HG03159 (cell line): ENCODE results near the gene LRFN4.

ENCODE experiments used
- ATAC-seq: cut with Tn5 transposase; IDR thresholded peaks from one replicate; pipeline ENCODE4 v1.9.1; 2021; ENCODE audit warnings: mild to moderate bottlenecking, moderate library complexity; ENCODE audit not compliant: unreplicated experiment

LRFN4 gene

DNA sequence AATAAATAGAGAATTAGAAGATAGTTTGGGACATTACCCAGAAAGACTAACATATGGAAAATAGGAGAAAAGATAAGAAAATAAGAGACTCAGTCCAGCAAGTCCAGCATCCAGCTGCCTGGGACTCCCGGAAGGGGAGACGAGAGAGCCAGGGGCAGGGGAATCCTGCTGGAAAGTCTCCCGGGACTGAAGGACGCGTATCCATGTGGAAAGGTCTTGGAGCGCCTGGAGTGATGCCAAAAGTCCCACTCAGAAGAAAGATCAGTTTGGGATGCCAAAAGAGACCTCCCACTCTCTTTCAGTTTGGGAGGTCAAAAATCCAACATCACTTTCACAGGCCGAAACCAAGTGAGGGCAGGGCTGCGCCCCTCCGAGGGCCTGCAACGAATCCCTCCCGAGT, 30.7 kb downstream of the LRFN4 start:
- ATAC-seq, result no peak

DNA sequence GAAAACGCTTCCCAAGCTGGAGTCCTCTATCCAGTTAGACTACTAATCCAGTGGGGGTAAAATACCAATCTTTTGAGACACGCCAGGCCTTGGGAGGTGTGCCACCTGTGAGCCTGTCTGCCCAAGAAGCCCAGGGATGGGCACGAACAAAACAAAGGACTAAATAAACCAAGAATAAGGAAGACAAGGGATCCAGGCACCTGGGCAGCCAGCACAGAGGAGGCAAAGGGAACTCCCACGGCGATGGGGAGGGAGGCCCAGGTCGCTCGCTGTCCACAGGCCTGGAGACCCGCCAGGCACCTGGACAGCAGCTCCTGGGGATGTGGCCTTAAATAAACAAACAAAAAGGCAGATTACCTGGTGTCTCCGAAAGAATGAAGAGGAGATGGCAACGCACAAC, 31.4 kb downstream of the LRFN4 start:
- ATAC-seq, result no peak

DNA sequence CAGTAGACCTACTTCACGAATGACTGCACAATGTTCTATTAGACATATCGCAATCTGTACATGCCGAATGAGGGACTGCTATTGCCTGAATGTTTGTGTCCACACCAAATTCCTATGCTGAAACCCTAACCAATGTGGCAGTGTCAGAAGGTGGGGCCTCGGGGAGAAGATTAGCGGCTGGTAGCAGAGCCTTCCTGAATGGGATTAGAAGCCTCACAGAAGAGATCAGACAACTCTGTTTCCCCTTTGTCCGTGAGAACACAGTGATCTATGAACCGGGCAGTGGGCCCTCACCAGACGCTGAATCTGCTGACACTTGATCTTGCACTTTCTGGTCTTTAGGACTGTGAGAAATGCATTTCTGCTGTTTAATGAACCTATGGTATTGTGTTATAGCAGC, 33.1 kb downstream of the LRFN4 start:
- no peak for ATAC-seq

- peak; percentile 75 for ATAC-seq
Observed at GRCh38 chr11:66891851-66892660, 35.2 kb downstream of the LRFN4 start.

DNA sequence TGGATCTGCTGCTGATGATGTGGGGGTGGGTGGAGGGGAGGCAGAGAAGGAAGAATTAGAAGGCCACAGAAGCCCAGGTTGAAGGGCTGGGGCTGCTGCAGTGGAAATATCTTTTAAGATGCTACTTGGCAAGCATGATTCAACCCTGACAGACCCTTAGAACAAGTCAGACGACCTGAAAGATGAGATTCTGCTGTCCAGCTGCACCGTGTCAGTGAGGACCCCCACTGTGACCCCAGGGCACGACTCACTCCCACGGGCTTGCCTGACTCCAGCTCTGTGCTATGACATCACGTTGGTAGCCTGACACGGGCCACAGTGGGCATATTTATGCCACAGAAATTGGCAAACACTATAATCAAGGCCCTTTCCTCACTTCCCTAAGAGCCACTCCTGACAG, 36.0 kb downstream of the LRFN4 start:
- no peak for ATAC-seq

DNA sequence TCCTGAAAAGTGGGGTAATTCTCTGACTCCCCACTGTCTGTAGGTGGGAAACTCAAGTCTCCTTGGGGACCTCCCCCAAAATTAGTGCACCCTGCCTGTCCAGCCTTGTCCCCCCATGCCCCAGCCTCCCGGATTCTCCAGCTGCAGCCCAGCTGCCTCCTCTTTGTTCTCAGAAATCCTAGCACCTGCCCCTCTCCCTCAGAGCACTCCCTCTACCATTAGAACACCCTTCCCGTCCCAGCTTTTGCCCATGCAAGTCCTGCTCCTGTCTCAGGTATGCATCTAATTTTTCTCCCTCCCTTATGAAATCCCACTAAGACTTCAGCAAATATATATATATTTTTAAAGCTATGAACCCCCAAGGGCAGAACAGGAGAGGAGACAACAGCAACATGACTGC, 37.3 kb downstream of the LRFN4 start:
- no peak for ATAC-seq

- no peak for ATAC-seq
Observed at GRCh38 chr11:66901964-66902390, 45.1 kb downstream of the LRFN4 start.

GRCh38 chr11:66902486-66903177, 45.8 kb downstream of the LRFN4 start:
- no peak for ATAC-seq

DNA sequence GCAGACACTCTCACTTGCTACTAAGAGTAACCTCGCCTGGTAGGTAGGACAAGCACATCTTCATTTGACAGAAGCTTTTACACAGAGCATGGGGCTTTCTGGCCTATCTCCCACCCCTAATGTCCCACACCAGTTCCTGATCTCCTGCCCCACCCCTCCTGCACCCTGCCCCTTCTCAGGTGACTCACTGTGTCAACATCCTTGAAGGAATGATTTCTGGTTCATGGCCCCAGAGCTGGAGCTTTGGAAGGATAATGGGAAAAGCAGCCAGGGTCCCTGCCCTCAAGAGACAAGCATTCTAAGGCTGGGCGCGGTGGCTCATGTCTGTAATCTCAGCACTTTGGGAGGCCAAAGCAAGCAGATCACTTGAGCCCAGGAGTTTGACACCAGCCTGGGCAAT, 47.2 kb downstream of the LRFN4 start:
- ATAC-seq, result no peak

GRCh38 chr11:66904561-66904960, 47.7 kb downstream of the LRFN4 start:
- ATAC-seq, result no peak

GRCh38 chr11:66904981-66905521, 48.2 kb downstream of the LRFN4 start:
- no peak for ATAC-seq

DNA sequence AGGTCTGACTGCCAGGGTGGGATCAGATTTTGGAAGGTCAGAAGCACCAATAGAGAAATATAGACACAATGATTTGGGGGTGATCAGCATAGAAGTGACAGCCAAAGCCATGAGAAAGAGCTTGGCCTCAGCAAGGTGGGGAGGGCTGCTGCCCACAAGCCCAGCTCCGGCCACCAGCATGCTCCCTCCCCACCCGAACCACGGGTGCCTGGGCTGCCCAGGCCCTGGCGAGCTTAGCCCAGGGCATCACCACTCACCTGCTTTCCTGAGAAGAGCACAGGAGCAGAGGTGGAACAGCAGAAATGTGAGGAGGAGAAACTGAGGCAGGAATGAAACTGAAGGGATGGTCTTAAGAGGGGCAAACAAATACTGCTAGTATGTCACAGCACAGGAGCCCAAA, 48.8 kb downstream of the LRFN4 start:
- no peak for ATAC-seq

DNA sequence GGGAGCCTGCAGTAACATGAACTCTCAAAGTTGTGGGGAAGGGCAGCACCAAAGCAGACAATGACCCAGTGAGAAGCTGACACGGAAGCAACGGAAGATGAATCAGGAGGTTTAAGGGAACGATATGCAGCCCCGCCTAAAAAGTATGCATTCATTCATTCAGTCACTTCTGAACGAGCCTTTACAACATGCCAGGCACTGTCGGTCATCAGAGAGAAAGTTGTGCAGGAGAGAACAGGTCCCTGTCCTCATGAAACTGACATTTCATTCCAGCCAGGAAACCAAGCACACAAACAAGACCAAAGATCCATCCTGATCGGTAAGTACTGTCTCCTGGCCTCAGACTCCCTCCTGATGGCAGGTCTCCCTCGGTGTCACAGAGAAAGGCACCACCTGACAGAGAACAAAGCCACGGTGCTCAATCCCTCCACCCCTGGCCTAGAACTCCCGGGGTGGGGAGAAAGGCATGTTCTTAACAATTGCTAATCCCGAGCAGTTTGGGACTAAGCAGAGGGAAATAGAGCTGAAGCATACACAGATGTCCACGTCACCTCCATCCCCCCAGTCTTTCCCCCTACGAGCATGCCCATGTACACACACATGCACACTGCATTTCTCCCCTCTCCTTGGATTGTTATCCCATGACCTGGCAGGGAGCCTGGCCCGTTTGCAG, 49.3 kb downstream of the LRFN4 start:
- no peak for ATAC-seq

DNA sequence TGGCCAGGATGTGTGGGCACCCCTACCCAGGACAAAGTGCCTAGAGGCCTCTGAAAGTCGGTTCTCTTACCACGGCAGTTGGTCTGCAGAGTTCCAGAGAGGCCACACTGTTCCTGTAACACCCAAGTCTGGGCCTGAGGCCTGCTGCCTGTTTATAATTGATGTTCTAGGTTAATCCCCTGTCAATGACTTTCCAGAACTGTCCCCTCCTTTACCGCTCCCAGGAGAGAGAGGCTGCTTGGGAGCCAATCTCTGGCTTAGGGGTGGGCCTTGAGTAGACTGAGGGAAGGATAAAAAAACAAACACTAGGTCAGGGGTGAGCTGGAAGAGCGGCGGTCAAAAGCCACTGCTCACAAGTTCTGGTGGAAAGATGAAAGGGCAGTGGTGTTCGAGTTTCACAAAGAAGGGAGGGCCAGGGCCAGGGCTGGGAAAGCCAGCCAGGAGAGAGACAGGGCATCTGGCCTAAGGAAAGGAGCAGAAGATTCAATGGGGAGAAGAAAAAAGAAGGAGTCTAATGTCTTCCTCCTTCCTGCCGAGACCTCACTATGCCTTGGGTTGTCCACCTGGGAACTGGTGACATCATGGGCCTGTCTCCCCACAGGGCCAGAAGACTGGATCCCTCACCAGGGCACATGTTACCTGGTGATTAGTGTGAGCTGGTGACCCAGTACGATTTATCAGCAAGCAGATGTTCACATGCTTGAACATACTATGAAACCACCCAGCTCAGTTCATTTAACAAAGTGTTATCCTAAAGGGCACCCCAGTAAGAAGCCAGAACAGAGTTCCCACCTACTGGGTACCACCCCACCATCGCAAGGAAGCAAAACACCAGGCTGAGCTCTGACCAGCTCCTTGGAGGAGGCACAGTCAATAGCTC, 51.1 kb downstream of the LRFN4 start:
- ATAC-seq, result no peak

- ATAC-seq, result no peak
Observed at GRCh38 chr11:66909181-66909580, 52.3 kb downstream of the LRFN4 start.

- no peak for ATAC-seq
Observed at GRCh38 chr11:66910016-66910415, 53.2 kb downstream of the LRFN4 start.
